Measurements from ENCODE around the gene SCD5.

DNA sequence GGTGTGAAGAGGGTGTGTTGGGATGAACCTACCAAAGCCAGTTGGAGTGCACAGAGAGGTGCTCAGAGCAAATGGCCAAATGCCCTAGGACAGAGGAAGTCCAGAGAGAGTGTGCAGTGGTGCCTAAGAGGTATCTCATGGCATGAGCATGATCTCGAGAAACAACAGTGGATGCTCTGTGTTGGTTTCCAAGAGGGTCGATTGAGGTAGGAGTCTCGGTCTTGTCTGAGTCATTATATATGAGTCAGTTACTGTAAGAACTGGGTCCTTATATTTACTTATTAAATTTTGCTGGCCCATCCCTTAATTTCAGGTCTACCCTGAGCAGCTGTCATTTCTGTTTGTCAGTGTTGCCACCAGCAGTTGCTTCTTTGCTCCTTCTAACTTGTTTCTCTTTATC lies 150.2 kb downstream of the SCD5 start:
- TF ChIP-seq, protein P1, sequence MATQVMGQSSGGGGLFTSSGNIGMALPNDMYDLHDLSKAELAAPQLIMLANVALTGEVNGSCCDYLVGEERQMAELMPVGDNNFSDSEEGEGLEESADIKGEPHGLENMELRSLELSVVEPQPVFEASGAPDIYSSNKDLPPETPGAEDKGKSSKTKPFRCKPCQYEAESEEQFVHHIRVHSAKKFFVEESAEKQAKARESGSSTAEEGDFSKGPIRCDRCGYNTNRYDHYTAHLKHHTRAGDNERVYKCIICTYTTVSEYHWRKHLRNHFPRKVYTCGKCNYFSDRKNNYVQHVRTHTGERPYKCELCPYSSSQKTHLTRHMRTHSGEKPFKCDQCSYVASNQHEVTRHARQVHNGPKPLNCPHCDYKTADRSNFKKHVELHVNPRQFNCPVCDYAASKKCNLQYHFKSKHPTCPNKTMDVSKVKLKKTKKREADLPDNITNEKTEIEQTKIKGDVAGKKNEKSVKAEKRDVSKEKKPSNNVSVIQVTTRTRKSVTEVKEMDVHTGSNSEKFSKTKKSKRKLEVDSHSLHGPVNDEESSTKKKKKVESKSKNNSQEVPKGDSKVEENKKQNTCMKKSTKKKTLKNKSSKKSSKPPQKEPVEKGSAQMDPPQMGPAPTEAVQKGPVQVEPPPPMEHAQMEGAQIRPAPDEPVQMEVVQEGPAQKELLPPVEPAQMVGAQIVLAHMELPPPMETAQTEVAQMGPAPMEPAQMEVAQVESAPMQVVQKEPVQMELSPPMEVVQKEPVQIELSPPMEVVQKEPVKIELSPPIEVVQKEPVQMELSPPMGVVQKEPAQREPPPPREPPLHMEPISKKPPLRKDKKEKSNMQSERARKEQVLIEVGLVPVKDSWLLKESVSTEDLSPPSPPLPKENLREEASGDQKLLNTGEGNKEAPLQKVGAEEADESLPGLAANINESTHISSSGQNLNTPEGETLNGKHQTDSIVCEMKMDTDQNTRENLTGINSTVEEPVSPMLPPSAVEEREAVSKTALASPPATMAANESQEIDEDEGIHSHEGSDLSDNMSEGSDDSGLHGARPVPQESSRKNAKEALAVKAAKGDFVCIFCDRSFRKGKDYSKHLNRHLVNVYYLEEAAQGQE (IDR thresholded peaks at IDR 0.05; ENCODE audit: insufficient read depth in 1 of 2, low read depth in 2 of 2, low read length in 2 of 2), result no peak
- no peak for TF ChIP-seq FOXP2 (optimal IDR thresholded peaks at IDR 0.05; ENCODE audit: borderline replicate concordance, extremely low read depth, extremely low read length, insufficient read depth)
- no peak for TF ChIP-seq POLR2AphosphoS5 (IDR thresholded peaks at IDR 0.05; ENCODE audit: low read depth, low read length)
- TF ChIP-seq TAF1 (IDR thresholded peaks at IDR 0.05; ENCODE audit: borderline replicate concordance, insufficient read depth, low read length), result no peak
- no peak for TF ChIP-seq SIN3A (IDR thresholded peaks at IDR 0.05; ENCODE audit: borderline replicate concordance, insufficient read depth, low read length)

Measured in PFSK-1 (cell line).